Left lung (tissue), 10 donors: ENCODE data around the gene CDHR4. TPM values are rescaled to one million over a fixed set of nuclear protein-coding genes. Genes with fewer than 3 reads are reported as not detected.

Experiments used
- ATAC-seq: fragments of 200-7000 bp; cut with Tn5 transposase; one replicate; pipeline ENCODE4 v1.9.1; 2020; ENCODE audit warnings: moderate library complexity
- DNase-seq, 4 donors: peaks; one replicate each; pipeline ENCODE4 v3.0.0-alpha.2; 2013 to 2020
- H3K27ac ChIP-seq, 2 donors: fragments of 200-600 bp; sonication (generic) in 1 of 2; one replicate each; pipeline versions ENCODE4 v1.5.0 to v1.8.0; 2020 to 2021
- H3K27me3 ChIP-seq, 2 donors: fragments of 200-600 bp; sonication (generic) in 1 of 2; one replicate each; pipeline versions ENCODE4 v1.5.0 to v1.8.0; 2020 to 2021
- H3K36me3 ChIP-seq, 2 donors: fragments of 200-600 bp; sonication (generic) in 1 of 2; one replicate each; pipeline versions ENCODE4 v1.5.0 to v1.8.0; 2020 to 2021
- H3K4me1 ChIP-seq, 2 donors: fragments of 200-600 bp; one replicate each; pipeline ENCODE4 v1.8.0; 2021
- H3K4me3 ChIP-seq, 2 donors: fragments of 200-600 bp; sonication (generic) in 1 of 2; one replicate each; pipeline versions ENCODE4 v1.5.0 to v1.8.0; 2020 to 2021; ENCODE audit warnings: mild to moderate bottlenecking in 1 of 2
- H3K9me3 ChIP-seq, 2 donors: fragments of 200-600 bp; sonication (generic) in 1 of 2; one replicate each; pipeline versions ENCODE4 v1.5.0 to v1.8.0; 2020 to 2021
- CTCF ChIP-seq, 2 donors: fragments of 200-600 bp; sonication (generic) in 1 of 2; IDR thresholded peaks; one replicate each; pipeline versions ENCODE4 v1.5.0 to v1.8.0; 2021; ENCODE audit warnings: antibody characterized with exemption in 2 of 2
- intact Hi-C, 2 donors: fragments of 100-400 bp; cut with DNase I; formaldehyde crosslinking; loops; one replicate each; pipeline versions ENCODE4 v1.11.2 to v1.14.2; 2022
- polyA plus RNA-seq, 6 donors: library from polyadenylated mRNA; unstranded; fragments of 120-200 nt; gene quantifications; one replicate each; pipeline ENCODE4 v1.2.1, GENCODE V29; 2013; ENCODE audit not compliant: insufficient read length in 6 of 6
- total RNA-seq, 2 donors: library from RNA; stranded (reverse); fragmentation: NEBNext Ultra II Directional; extraction: Animal tissue kit (Norgen Biotek cat#: 25700); gene quantifications; one replicate each; pipeline ENCODE4 v1.2.1, GENCODE V29; 2021
- donor health status: DM: no; HTN: yes; CAD: no.
- donor health status: DM: no; HTN: no; CAD: no.

CDHR4 gene
- total and polyA plus RNA-seq, 8 donors: 0.20 to 6.5 (median 3.8) TPM

- ATAC-seq (no peak), DNase-seq (no peak)
- Histone ChIP-seq H3K4me3 (no peak overlapping the region), H3K27me3 (no peaks in the 10 kb centered on the region), H3K4me1 (peaks cover 0 to 15% of the 10 kb centered on the region in 2 donors), H3K9me3 (no peaks in the 10 kb centered on the region), H3K27ac (no peak overlapping the region), H3K36me3 (peaks cover 0 to 23% of the 10 kb centered on the region in 2 donors)
- TF ChIP-seq CTCF (IDR thresholded peaks at IDR 0.05): no peak
- intact Hi-C loops: no loop called here
These were observed 29.7 kb downstream of the CDHR4 start for GRCh38 chr3:49769926-49770325.

DNA sequence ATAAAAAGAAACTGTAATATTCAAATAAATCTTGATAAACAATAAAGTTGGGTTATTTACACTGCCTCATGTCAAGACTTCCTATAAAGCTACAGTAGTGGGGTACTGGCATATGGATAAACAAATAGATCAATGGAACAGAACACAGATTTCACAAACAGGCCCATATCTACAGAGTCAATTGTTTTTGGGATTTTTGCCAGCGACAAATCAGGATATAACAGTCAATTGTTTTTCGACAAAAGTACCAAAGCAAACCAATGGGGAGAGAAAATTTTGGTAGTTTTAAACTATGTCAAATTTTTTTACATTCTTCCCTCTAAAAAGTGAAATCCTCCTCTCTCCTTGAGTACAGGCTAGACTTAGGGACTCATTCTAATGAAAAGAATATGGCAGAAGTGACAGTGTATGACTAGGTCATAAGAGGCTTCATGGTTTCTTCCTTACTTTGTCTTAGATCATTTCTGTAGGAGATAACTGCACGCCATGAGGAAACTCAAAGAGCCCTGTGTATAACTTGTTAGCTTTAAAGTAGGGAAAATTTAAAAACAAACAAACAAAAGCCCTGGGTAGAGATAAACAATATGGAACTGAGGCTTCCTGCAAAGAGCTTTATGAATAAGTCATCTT lies 30.3 kb downstream of the CDHR4 start:
- ATAC-seq (no peak), DNase-seq (no peak)
- intact Hi-C loops: no loop called here
- peaks cover 0 to 15% of the 10 kb centered on the region in 2 donors for H3K4me1 ChIP-seq
- no peaks in the 10 kb centered on the region for H3K9me3 ChIP-seq
- H3K27me3 ChIP-seq: no peaks in the 10 kb centered on the region
- TF ChIP-seq CTCF (IDR thresholded peaks at IDR 0.05): no peak
- H3K4me3 ChIP-seq: no peak overlapping the region
- H3K36me3 ChIP-seq: peaks cover 0 to 23% of the 10 kb centered on the region in 2 donors
- no peak overlapping the region for H3K27ac ChIP-seq

- no peak for ATAC-seq
- intact Hi-C loops: no loop called here
- no peak for TF ChIP-seq CTCF (IDR thresholded peaks at IDR 0.05)
These were observed 35.7 kb downstream of the CDHR4 start for GRCh38 chr3:49763981-49764380.

GRCh38 chr3:49761661-49762060 lies 38.0 kb downstream of the CDHR4 start:
- ATAC-seq (no peak), DNase-seq (no peak)
- Histone ChIP-seq H3K4me1 (peaks cover 0 to 4% of the 10 kb centered on the region in 2 donors), H3K36me3 (peaks cover 0 to 19% of the 10 kb centered on the region in 2 donors), H3K9me3 (no peaks in the 10 kb centered on the region), H3K27ac (no peak overlapping the region), H3K4me3 (no peak overlapping the region), H3K27me3 (no peaks in the 10 kb centered on the region)
- TF ChIP-seq CTCF (IDR thresholded peaks at IDR 0.05): no peak
- intact Hi-C loops: no loop called here

More at GRCh38 chr3:49763981-49764380, 35.7 kb downstream of the CDHR4 start:
- H3K36me3 ChIP-seq: peaks cover 0 to 19% of the 10 kb centered on the region in 2 donors
- H3K9me3 ChIP-seq: no peaks in the 10 kb centered on the region
- H3K4me1 ChIP-seq: peaks cover 0 to 4% of the 10 kb centered on the region in 2 donors
- no peak overlapping the region for H3K27ac ChIP-seq
- H3K4me3 ChIP-seq: no peak overlapping the region
- DNase-seq: no peak
- H3K27me3 ChIP-seq: no peaks in the 10 kb centered on the region

DNA sequence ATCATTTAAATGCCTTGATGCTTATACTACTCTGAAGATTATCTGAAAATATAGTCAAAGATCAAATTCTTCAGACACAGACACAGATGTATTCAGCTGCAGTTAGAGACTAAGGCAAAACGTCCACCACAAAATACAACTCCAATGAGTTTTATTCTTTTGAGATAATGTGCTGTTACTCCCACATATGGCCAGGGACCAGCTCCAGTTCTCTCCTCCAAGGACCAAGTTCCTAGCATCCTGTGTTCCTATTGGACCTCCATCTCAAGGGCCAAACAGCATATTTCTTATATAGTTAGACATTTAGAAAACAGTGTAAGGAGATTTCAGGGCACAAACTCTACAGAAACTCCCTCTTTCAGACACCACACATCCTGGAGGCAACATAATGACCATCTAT lies 40.4 kb downstream of the CDHR4 start:
- H3K9me3 ChIP-seq: no peaks in the 10 kb centered on the region
- no peak overlapping the region for H3K27ac ChIP-seq
- TF ChIP-seq CTCF (IDR thresholded peaks at IDR 0.05): no peak
- intact Hi-C loops: no loop called here
- no peaks in the 10 kb centered on the region for H3K27me3 ChIP-seq
- H3K4me1 ChIP-seq: peaks cover 0 to 7% of the 10 kb centered on the region in 2 donors
- peaks cover 0 to 6% of the 10 kb centered on the region in 2 donors for H3K36me3 ChIP-seq
- DNase-seq (no peak), ATAC-seq (no peak)
- H3K4me3 ChIP-seq: no peak overlapping the region
